BLaER1 treated with 17β-estradiol and CSF1 and Interleukin-3, amounts not matched to agents 10 nM and 100 nM (cell line): ENCODE results near the gene CNOT6.
A peak's percentile ranks its signal among the peaks of the same experiment; 100 is the strongest.
"Not testable (repeated sequence)": the region's sequence is repeated elsewhere in the genome, so short reads cannot be mapped to it uniquely, and the experiment has no call there.

ENCODE experiments used
- H3K27ac ChIP-seq, 11 experiments: shearing (Covaris generic); formaldehyde crosslinking; 2 replicates each; pipeline ENCODE4 v1.8.1; 2022
- H3K27me3 ChIP-seq, 11 experiments: shearing (Covaris generic); formaldehyde crosslinking; 2 replicates each; pipeline ENCODE4 v1.8.1; 2022
- H3K36me3 ChIP-seq, 11 experiments: shearing (Covaris generic); formaldehyde crosslinking; 2 replicates each; pipeline ENCODE4 v1.8.1; 2022
- H3K4me1 ChIP-seq, 10 experiments: shearing (Covaris generic); formaldehyde crosslinking; 2 replicates each; pipeline ENCODE4 v1.8.1; 2022
- H3K4me2 ChIP-seq, 11 experiments: shearing (Covaris generic); formaldehyde crosslinking; 2 replicates each; pipeline ENCODE4 v1.8.1; 2022
- H3K4me3 ChIP-seq, 10 experiments: shearing (Covaris generic); formaldehyde crosslinking; 2 replicates each; pipeline ENCODE4 v1.8.1; 2022
- H3K9ac ChIP-seq, 11 experiments: shearing (Covaris generic); formaldehyde crosslinking; 2 replicates each; pipeline ENCODE4 v1.8.1; 2022
- H3K9me3 ChIP-seq, 11 experiments: shearing (Covaris generic); formaldehyde crosslinking; replicated peaks in 1 of 11; 2 replicates each; pipeline ENCODE4 v1.8.1; 2022
- H4K20me1 ChIP-seq, 11 experiments: shearing (Covaris generic); formaldehyde crosslinking; 2 replicates each; pipeline ENCODE4 v1.8.1; 2022
- Cebpa-rat ChIP-seq, 11 experiments: shearing (Covaris generic); IDR thresholded peaks; 2 replicates each; pipeline ENCODE4 v1.8.1; 2022

The CNOT6 gene

GRCh38 chr5:180463916-180464602 is 30.1 kb upstream of the CNOT6 start:
- Histone ChIP-seq H3K27me3 (no peaks in the 10 kb centered on the region), H3K4me2 (no peak overlapping the region), H3K9ac (no peak overlapping the region), H3K36me3 (no peaks in the 10 kb centered on the region), H4K20me1 (no peaks in the 10 kb centered on the region), H3K9me3 (peaks cover 0 to 14% (median 7%) of the 10 kb centered on the region in 11 experiments; a peak in 13 of 22 replicates), H3K4me1 (peaks cover 0 to 12% (median 0%) of the 10 kb centered on the region in 10 experiments; a peak in 2 of 20 replicates), H3K4me3 (no peak overlapping the region), H3K27ac (no peak overlapping the region)
- TF ChIP-seq Cebpa-rat (IDR thresholded peaks at IDR 0.05): no peak

DNA sequence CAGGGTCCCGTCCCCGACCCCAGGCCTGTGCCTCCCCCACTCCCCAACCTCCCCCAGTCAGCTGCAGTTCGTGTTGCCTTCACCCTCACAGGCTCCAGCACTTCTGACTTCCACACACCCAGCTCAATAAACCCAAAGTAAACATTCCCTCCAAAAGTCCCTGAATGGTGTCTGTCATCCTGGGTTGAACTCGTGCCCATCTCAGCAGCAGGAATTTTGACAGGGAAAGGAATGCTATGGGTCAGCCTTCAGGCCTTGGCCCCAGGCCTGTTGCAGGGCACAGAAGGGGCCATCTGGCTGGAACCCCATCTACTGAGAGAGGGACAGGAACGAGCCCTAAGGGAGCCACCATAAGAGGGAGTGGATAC is 29.6 kb upstream of the CNOT6 start:
- H3K4me2 ChIP-seq: no peak overlapping the region

DNA sequence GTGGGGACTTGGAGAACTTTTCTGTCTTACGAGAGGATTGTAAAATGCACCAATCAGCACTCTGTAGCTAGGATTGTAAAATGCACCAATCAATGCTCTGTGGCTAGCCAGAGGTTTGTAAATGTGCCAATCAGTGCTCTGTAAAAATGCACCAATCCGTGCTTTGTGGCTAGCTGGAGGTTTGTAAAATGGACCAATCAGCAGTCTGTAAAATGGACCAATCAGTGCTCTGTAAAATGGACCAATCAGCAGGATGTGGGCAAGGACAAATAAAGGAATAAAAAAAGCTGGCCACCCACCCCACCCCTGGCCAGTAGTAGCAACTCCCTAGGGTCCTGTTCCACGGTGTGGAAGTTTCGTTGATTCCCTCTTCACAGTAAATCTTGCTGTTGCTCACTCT is 29.1 kb upstream of the CNOT6 start:
- H3K9ac ChIP-seq, H3K4me3 ChIP-seq, H3K9me3 ChIP-seq, H3K27me3 ChIP-seq, H4K20me1 ChIP-seq, H3K36me3 ChIP-seq, H3K4me2 ChIP-seq, H3K27ac ChIP-seq: not testable (repeated sequence)
- H3K4me1 ChIP-seq: peaks cover 0 to 12% (median 6%) of the 10 kb centered on the region in 10 experiments; a peak in 8 of 20 replicates

More for the DNA sequence above, 29.6 kb upstream of the CNOT6 start:
- no peak overlapping the region for H3K9ac ChIP-seq
- H3K4me3 ChIP-seq: no peak overlapping the region
- H3K9me3 ChIP-seq: peaks cover 0 to 9% (median 2%) of the 10 kb centered on the region in 11 experiments; a peak in 7 of 22 replicates
- no peak overlapping the region for H3K27ac ChIP-seq
- no peak for TF ChIP-seq Cebpa-rat (IDR thresholded peaks at IDR 0.05)
- H3K27me3 ChIP-seq: no peaks in the 10 kb centered on the region
- H3K4me1 ChIP-seq: peaks cover 0 to 12% (median 2%) of the 10 kb centered on the region in 10 experiments; a peak in 8 of 20 replicates
- no peaks in the 10 kb centered on the region for H4K20me1 ChIP-seq
- H3K36me3 ChIP-seq: no peaks in the 10 kb centered on the region

DNA sequence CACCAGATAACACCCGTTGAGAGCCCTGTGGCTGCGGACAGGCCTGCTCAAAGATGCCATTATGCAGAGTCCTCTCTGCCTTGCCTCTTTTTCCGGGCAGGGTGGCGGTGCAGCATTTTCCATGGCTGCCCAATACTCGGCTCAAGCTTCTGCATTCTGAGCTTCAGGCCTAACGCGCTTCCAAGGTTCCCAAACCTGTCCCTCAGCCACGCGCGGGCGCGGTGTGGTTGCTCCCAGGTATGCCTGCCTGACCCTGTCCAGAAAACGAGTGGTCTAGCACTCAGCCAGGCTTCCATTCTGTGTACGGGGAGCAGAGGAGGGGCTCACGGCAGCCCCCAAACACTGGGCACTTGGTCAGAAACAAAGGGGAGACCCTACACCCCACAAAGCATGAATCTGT is 27.9 kb upstream of the CNOT6 start:
- no peak for TF ChIP-seq Cebpa-rat (IDR thresholded peaks at IDR 0.05)
- Histone ChIP-seq H3K27me3 (no peaks in the 10 kb centered on the region), H3K4me3 (no peak overlapping the region), H3K36me3 (no peaks in the 10 kb centered on the region), H3K9me3 (peaks cover 0 to 7% (median 0%) of the 10 kb centered on the region in 11 experiments; a peak in 3 of 22 replicates), H3K4me1 (peaks cover 0 to 13% (median 8%) of the 10 kb centered on the region in 10 experiments; a peak in 9 of 20 replicates), H4K20me1 (peaks cover 0 to 6% (median 0%) of the 10 kb centered on the region in 11 experiments; a peak in 1 of 22 replicates), H3K27ac (no peak overlapping the region), H3K4me2 (no peak overlapping the region), H3K9ac (no peak overlapping the region)

DNA sequence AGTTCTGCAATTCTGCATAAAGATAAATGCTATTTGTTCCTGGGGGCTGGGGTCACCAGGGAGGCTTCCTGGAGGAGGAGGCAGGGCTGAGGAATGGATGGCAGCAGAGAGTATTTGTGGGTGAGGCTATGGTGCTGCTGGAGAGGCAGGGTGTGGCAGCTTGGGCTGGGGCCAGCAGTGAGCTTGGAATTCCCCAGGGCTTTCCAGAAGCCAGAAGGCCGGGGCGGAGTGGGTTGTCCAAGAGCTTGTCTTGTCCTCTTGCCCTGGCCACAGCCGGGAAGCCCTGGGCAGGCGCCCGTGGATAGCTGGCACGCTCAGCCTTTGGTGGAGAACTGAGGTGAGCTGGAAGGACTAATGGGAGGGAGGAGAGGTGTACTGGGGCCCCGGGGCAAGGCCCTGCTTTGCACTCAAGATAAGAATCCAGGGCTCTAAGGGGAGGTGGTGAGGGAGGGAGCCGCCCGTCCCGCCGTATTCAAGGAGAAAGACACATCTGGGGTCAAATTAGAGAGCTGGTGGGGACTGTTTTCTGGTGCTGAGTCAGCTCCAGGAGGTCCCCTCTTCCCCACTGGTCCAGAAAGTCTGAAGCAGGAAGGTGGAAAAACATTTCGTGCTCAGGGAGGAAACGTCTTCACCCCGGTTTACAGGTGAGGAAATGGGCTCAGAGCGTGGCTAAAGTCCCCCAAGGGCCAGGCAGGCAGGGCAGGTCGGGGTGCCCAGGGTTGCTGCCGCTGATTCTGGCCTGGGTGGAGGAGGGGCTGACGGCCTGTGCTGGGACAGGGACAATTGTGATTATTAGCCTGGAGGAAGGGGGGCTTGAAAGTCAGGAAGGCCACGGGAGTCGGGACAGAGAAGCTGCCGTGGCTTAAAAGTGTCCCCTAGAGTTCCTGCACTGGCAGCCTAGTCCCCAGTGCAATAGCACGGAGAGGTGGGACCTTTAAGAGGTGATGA is 26.9 kb upstream of the CNOT6 start:
- Histone ChIP-seq H3K27me3 (no peaks in the 10 kb centered on the region), H3K36me3 (no peaks in the 10 kb centered on the region), H3K9ac (no peak overlapping the region), H3K4me3 (no peak overlapping the region), H4K20me1 (peaks cover 0 to 6% (median 0%) of the 10 kb centered on the region in 11 experiments; a peak in 1 of 22 replicates), H3K4me2 (peak overlapping the region in 3 of 11 experiments; percentile 29 to 50 (median 33); a peak in 3 of 22 replicates), H3K4me1 (peaks cover 0 to 13% (median 8%) of the 10 kb centered on the region in 10 experiments; a peak in 9 of 20 replicates), H3K27ac (no peak overlapping the region), H3K9me3 (peaks cover 0 to 7% (median 0%) of the 10 kb centered on the region in 11 experiments; a peak in 3 of 22 replicates)
- no peak for TF ChIP-seq Cebpa-rat (IDR thresholded peaks at IDR 0.05)

GRCh38 chr5:180467989-180468731 is 26.0 kb upstream of the CNOT6 start:
- no peak overlapping the region for H3K9ac ChIP-seq
- no peak overlapping the region for H3K27ac ChIP-seq
- H3K27me3 ChIP-seq: no peaks in the 10 kb centered on the region
- TF ChIP-seq Cebpa-rat (IDR thresholded peaks at IDR 0.05): no peak
- no peak overlapping the region for H3K4me3 ChIP-seq
- peaks cover 0 to 13% (median 8%) of the 10 kb centered on the region in 10 experiments; a peak in 9 of 20 replicates for H3K4me1 ChIP-seq
- peaks cover 0 to 7% (median 0%) of the 10 kb centered on the region in 11 experiments; a peak in 3 of 22 replicates for H3K9me3 ChIP-seq
- H4K20me1 ChIP-seq: peaks cover 0 to 6% (median 0%) of the 10 kb centered on the region in 11 experiments; a peak in 1 of 22 replicates
- no peak overlapping the region for H3K4me2 ChIP-seq
- no peaks in the 10 kb centered on the region for H3K36me3 ChIP-seq

GRCh38 chr5:180468732-180469585 is 25.2 kb upstream of the CNOT6 start:
- H3K36me3 ChIP-seq: no peaks in the 10 kb centered on the region
- peaks cover 0 to 7% (median 0%) of the 10 kb centered on the region in 11 experiments; a peak in 3 of 22 replicates for H3K9me3 ChIP-seq
- TF ChIP-seq Cebpa-rat (IDR thresholded peaks at IDR 0.05): no peak

GRCh38 chr5:180469586-180469865 is 24.7 kb upstream of the CNOT6 start:
- H3K27me3 ChIP-seq: no peaks in the 10 kb centered on the region
- no peak overlapping the region for H3K27ac ChIP-seq

More at GRCh38 chr5:180468732-180469585, 25.2 kb upstream of the CNOT6 start:
- H3K27ac ChIP-seq: no peak overlapping the region
- no peak overlapping the region for H3K4me3 ChIP-seq
- H3K4me1 ChIP-seq: peaks cover 0 to 13% (median 8%) of the 10 kb centered on the region in 10 experiments; a peak in 9 of 20 replicates
- H3K9ac ChIP-seq: no peak overlapping the region
- H3K27me3 ChIP-seq: no peaks in the 10 kb centered on the region
- no peak overlapping the region for H3K4me2 ChIP-seq
- peaks cover 0 to 6% (median 0%) of the 10 kb centered on the region in 11 experiments; a peak in 1 of 22 replicates for H4K20me1 ChIP-seq

More at GRCh38 chr5:180469586-180469865, 24.7 kb upstream of the CNOT6 start:
- no peak overlapping the region for H3K4me3 ChIP-seq
- peaks cover 0 to 7% (median 0%) of the 10 kb centered on the region in 11 experiments; a peak in 3 of 22 replicates for H3K9me3 ChIP-seq
- peaks cover 0 to 13% (median 8%) of the 10 kb centered on the region in 10 experiments; a peak in 9 of 20 replicates for H3K4me1 ChIP-seq
- no peaks in the 10 kb centered on the region for H3K36me3 ChIP-seq
- H3K9ac ChIP-seq: no peak overlapping the region
- TF ChIP-seq Cebpa-rat (IDR thresholded peaks at IDR 0.05): no peak
- H3K4me2 ChIP-seq: peak overlapping the region in 3 of 11 experiments; percentile 18 to 26 (median 24); a peak in 4 of 22 replicates
- peaks cover 0 to 6% (median 0%) of the 10 kb centered on the region in 11 experiments; a peak in 1 of 22 replicates for H4K20me1 ChIP-seq
